ENCODE data around the gene PLSCR3.
A peak's percentile ranks its signal among the peaks of the same experiment; 100 is the strongest.

Gene PLSCR3

GRCh38 chr17:7361906-7362305 is 32.4 kb downstream of the PLSCR3 start:
- H3K4me3 ChIP-seq (ENCODE audit: control insufficient read depth, low read depth, low read length), result no peak overlapping the region
- no peak for DNase-seq (ENCODE audit: low read depth)
- TF ChIP-seq, protein P1, sequence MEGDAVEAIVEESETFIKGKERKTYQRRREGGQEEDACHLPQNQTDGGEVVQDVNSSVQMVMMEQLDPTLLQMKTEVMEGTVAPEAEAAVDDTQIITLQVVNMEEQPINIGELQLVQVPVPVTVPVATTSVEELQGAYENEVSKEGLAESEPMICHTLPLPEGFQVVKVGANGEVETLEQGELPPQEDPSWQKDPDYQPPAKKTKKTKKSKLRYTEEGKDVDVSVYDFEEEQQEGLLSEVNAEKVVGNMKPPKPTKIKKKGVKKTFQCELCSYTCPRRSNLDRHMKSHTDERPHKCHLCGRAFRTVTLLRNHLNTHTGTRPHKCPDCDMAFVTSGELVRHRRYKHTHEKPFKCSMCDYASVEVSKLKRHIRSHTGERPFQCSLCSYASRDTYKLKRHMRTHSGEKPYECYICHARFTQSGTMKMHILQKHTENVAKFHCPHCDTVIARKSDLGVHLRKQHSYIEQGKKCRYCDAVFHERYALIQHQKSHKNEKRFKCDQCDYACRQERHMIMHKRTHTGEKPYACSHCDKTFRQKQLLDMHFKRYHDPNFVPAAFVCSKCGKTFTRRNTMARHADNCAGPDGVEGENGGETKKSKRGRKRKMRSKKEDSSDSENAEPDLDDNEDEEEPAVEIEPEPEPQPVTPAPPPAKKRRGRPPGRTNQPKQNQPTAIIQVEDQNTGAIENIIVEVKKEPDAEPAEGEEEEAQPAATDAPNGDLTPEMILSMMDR (conservative IDR thresholded peaks at IDR 0.05; ENCODE audit: control insufficient read depth, insufficient read depth, low read depth, low read length), result no peak

GRCh38 chr17:7357381-7357780 is 36.9 kb downstream of the PLSCR3 start:
- TF ChIP-seq, protein P1 (conservative IDR thresholded peaks at IDR 0.05; ENCODE audit: control insufficient read depth, insufficient read depth, low read depth, low read length), result no peak
- H3K4me3 ChIP-seq (ENCODE audit: control insufficient read depth, low read depth, low read length), result no peak overlapping the region
- DNase-seq (ENCODE audit: low read depth), result no peak

- TF ChIP-seq, protein P1 (conservative IDR thresholded peaks at IDR 0.05; ENCODE audit: control insufficient read depth, insufficient read depth, low read depth, low read length), result no peak
- no peak for DNase-seq (ENCODE audit: low read depth)
- no peak overlapping the region for H3K4me3 ChIP-seq (ENCODE audit: control insufficient read depth, low read depth, low read length)
Measured at GRCh38 chr17:7356756-7357155, 37.6 kb downstream of the PLSCR3 start.

DNA sequence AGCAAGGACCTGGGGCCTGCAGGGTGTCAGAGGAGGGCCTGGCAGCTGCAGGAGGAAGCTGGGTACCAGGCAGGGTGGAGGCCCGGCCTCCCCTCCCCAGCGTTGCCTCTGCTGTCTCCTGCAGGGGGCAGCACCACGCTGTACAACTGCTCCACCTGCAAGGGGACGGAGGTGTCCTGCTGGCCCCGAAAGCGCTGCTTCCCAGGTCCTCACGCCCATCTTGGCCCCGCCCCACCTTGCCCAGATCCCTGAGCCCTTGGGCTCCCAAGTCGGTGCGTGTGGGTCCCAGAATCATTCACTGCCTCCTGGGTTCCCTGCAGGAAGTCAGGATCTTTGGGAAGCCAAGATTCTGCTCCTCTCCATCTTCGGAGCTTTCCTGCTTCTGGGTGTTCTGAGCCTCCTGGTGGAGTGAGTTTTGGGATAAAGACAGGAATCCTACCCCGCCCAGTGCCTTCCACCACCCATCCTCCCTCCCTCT is 38.2 kb downstream of the PLSCR3 start:
- H3K4me3 ChIP-seq (ENCODE audit: control insufficient read depth, low read depth, low read length), result no peak overlapping the region
- TF ChIP-seq, protein P1 (conservative IDR thresholded peaks at IDR 0.05; ENCODE audit: control insufficient read depth, insufficient read depth, low read depth, low read length), result peak; percentile 80
- peak; percentile 66 for DNase-seq (ENCODE audit: low read depth)

- TF ChIP-seq, protein P1 (conservative IDR thresholded peaks at IDR 0.05; ENCODE audit: control insufficient read depth, insufficient read depth, low read depth, low read length), result no peak
- DNase-seq (ENCODE audit: low read depth), result no peak
- H3K4me3 ChIP-seq (ENCODE audit: control insufficient read depth, low read depth, low read length), result no peak overlapping the region
Measured at GRCh38 chr17:7355573-7355972, 38.8 kb downstream of the PLSCR3 start.

DNA sequence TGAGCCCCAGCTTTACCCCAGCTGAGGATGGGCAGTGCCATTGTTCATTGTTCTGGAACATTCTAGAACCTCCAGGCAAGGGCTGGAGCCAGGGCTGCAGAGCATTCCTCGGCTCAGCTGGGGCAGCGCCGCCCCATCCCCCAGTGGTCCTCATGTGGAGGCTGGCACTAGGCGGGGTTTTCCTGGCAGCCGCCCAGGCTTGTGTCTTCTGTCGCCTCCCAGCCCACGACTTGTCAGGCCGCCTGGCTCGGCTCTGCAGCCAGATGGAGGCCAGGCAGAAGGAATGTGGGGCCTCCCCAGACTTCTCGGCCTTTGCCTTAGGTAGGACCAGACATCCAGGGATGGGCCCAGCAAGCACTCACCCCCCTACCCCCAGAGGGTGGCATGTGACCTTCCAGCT is 39.3 kb downstream of the PLSCR3 start, which contains the start of gene TMEM95:
TMEM95 (plus strand) TSS at position 104 of the 400 bp plus-strand sequence; CDS start at position 153, 49 bp downstream.
- TF ChIP-seq, protein P1 (conservative IDR thresholded peaks at IDR 0.05; ENCODE audit: control insufficient read depth, insufficient read depth, low read depth, low read length), result no peak
- DNase-seq (ENCODE audit: low read depth), result no peak
- no peak within 1 kb of the TSS for H3K4me3 ChIP-seq (ENCODE audit: control insufficient read depth, low read depth, low read length)
